GM12878 (cell line): ENCODE data around the gene DIPK1A. TPM values are rescaled to one million over a fixed set of nuclear protein-coding genes. Genes with fewer than 3 reads are reported as not detected.
A peak's percentile ranks its signal among the peaks of the same experiment; 100 is the strongest.

Experiments used
- CBX3 ChIP-seq: fragments of 200-600 bp; sonication (generic); IDR thresholded peaks from 2 replicates; pipeline ENCODE4 v1.6.1; 2016; ENCODE audit warnings: low read depth, borderline replicate concordance
- CEBPB ChIP-seq, 2 experiments: fragments of 150-350 bp in 1 of 2; IDR thresholded peaks; 2 replicates each; pipeline ENCODE4 v1.6.1; 2012 to 2014; ENCODE audit warnings: low read depth in 2 of 2, low read length in 2 of 2, borderline replicate concordance in 1 of 2, inconsistent platforms in 1 of 2
- CUX1 ChIP-seq: IDR thresholded peaks from 2 replicates; pipeline ENCODE4 v1.6.1; 2012; ENCODE audit warnings: improper control_type of control experiment, low read depth, low read length; ENCODE audit not compliant: insufficient replicate concordance
- FOS ChIP-seq: IDR thresholded peaks from 3 replicates; pipeline ENCODE4 v1.6.1; 2011; ENCODE audit warnings: borderline replicate concordance; ENCODE audit not compliant: insufficient read length; ENCODE audit errors: extremely low read depth
- GATAD2B ChIP-seq: fragments of 450-650 bp; conservative IDR thresholded peaks from 2 replicates; pipeline ENCODE4 v1.6.1; 2017; ENCODE audit warnings: low read depth, mild to moderate bottlenecking, moderate library complexity
- IRF3 ChIP-seq: fragments of 450-650 bp; IDR thresholded peaks from 2 replicates; pipeline ENCODE4 v1.6.1; 2014; ENCODE audit warnings: mild to moderate bottlenecking
- IRF5 ChIP-seq: fragments of 450-650 bp; IDR thresholded peaks from 2 replicates; pipeline ENCODE4 v1.6.1; 2017; ENCODE audit warnings: borderline replicate concordance
- NBN ChIP-seq: fragments of 450-650 bp; IDR thresholded peaks from 2 replicates; pipeline ENCODE4 v1.6.1; 2016
- PAX5 ChIP-seq: IDR thresholded peaks from 2 replicates; pipeline ENCODE4 v1.6.1; 2011; ENCODE audit warnings: low read depth, low read length, borderline replicate concordance
- PKNOX1 ChIP-seq: fragments of 450-650 bp; IDR thresholded peaks from 2 replicates; pipeline ENCODE4 v1.6.1; 2016; ENCODE audit warnings: mild to moderate bottlenecking
- POLR2AphosphoS2 ChIP-seq: IDR thresholded peaks from 2 replicates; pipeline ENCODE4 v1.6.1; 2011; ENCODE audit warnings: low read depth, mild to moderate bottlenecking, low read length, improper control_type of control experiment, moderate library complexity
- SPI1 ChIP-seq: IDR thresholded peaks from 2 replicates; pipeline ENCODE4 v1.6.1; 2011; ENCODE audit warnings: low read depth, mild to moderate bottlenecking, low read length, moderate library complexity, borderline replicate concordance; ENCODE audit not compliant: insufficient read depth
- SREBF1 ChIP-seq: IDR thresholded peaks from 2 replicates; pipeline ENCODE4 v1.6.1; 2012; ENCODE audit warnings: mild to moderate bottlenecking, low read length
- SUPT20H ChIP-seq: IDR thresholded peaks from 2 replicates; pipeline ENCODE4 v1.6.1; 2011; ENCODE audit warnings: low read depth, mild to moderate bottlenecking, low read length, moderate library complexity, borderline replicate concordance; ENCODE audit not compliant: control insufficient read depth
- polyA plus RNA-seq, 11 experiments: library from polyadenylated mRNA; depleted of rRNA in 4 of 11; unstranded in 6 of 11; stranded (reverse) in 5 of 11; fragments of >200 nt; fragmentation: Nextera tagmentation in 4 of 11; fragmentation: Illumina TruSeq in 1 of 11; extraction: Ambion mirVana in 4 of 11; extraction: Trizol in 1 of 11; gene quantifications; 1 replicate in 1 of 11; 2 replicates in 10 of 11; pipeline versions ENCODE4 v1.2.1 to v1.2.3, GENCODE V29; 2011 to 2016; ENCODE audit warnings: inconsistent platforms in 2 of 11, missing spikeins in 2 of 11, low read depth in 1 of 11
- total RNA-seq, 4 experiments: library from RNA; depleted of rRNA in 3 of 4; stranded (reverse); fragments of >200 nt in 3 of 4; fragmentation: Illumina TruSeq in 1 of 4; extraction: Trizol in 1 of 4; gene quantifications; 2 replicates each; pipeline versions ENCODE4 v1.2.1 to v1.2.3, GENCODE V29; 2013 to 2021
- TF ChIP-seq, protein P1 (sequence below): IDR thresholded peaks from 2 replicates; pipeline ENCODE4 v1.6.1; 2011; ENCODE audit warnings: borderline replicate concordance, low read depth, mild to moderate bottlenecking, moderate library complexity, low read length; ENCODE audit not compliant: insufficient read depth, poor library complexity, severe bottlenecking
- TF ChIP-seq, protein P2 (sequence below): IDR thresholded peaks from 2 replicates; pipeline ENCODE4 v1.6.1; 2011; ENCODE audit warnings: borderline replicate concordance, low read depth, mild to moderate bottlenecking, moderate library complexity, mixed read lengths, low read length; ENCODE audit not compliant: insufficient read depth; ENCODE audit errors: extremely low read length

DIPK1A gene
- total and polyA plus RNA-seq, 10 of the 15 experiments (the other 5 are each of a cell fraction or from before 2014, with no cell fraction given) = 4.9 to 15.0 (median 9.7) TPM

DNA sequence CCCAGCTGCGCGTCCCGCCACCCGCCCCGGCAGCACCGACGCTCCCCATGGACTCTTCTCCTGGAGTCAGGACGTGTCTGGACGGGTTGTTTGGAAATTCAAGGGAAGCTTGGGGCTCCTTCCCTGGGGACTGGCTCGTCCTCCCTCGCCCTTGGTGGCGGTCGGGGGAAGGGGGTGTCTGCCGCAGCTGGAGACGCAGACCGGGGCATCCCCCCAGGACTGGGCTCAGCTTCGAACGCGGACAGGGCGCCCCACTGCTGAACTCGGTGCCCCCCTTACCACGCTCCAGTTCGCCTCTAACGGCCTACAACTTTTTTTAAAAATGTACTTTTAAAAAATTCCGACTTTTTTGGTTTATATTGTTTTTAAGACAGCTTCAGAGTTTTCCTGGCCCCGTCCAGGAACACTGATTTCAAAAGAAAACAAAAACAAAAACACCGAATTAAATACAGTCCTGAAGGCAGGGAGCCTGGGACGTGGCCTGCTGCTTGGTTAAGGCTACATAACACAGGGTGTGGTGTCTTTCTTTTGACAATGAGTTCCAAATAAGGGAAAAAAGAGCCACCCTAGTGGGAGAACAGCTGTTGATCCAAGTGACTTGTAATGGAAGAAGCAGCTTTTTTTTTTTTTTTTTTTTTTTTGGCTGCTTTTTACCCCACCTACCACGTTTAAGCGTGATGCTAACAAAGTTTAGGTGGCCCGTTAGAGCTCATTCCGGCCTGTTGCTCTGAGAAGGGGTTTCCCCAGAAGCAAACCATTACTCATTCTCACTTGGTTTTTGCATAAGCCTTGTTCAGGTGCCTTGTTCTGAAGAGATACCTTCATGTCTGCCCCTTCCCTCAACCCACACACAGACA lies 862 bp upstream of the DIPK1A start (continued):
- 0 out of 2 replicates have a peak, but pooled peaks have one; percentile 39 for TF ChIP-seq PAX5
- TF ChIP-seq CBX3 = no peak
- TF ChIP-seq PKNOX1 = no peak
- no peak for TF ChIP-seq SUPT20H
- no peak for TF ChIP-seq SPI1
- TF ChIP-seq NBN = no peak
- TF ChIP-seq, protein P1, sequence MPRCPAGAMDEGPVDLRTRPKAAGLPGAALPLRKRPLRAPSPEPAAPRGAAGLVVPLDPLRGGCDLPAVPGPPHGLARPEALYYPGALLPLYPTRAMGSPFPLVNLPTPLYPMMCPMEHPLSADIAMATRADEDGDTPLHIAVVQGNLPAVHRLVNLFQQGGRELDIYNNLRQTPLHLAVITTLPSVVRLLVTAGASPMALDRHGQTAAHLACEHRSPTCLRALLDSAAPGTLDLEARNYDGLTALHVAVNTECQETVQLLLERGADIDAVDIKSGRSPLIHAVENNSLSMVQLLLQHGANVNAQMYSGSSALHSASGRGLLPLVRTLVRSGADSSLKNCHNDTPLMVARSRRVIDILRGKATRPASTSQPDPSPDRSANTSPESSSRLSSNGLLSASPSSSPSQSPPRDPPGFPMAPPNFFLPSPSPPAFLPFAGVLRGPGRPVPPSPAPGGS = peak; percentile 72
- no peak for TF ChIP-seq IRF3
- TF ChIP-seq FOS = no peak
- no peak for TF ChIP-seq POLR2AphosphoS2
- peak; percentile 92; the same call in 1 of the 2 replicates for TF ChIP-seq GATAD2B
- TF ChIP-seq, protein P2, sequence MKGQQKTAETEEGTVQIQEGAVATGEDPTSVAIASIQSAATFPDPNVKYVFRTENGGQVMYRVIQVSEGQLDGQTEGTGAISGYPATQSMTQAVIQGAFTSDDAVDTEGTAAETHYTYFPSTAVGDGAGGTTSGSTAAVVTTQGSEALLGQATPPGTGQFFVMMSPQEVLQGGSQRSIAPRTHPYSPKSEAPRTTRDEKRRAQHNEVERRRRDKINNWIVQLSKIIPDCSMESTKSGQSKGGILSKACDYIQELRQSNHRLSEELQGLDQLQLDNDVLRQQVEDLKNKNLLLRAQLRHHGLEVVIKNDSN = no peak
- TF ChIP-seq IRF5 = no peak
- TF ChIP-seq CUX1 = peak; percentile 41
- TF ChIP-seq CEBPB (IDR thresholded peaks at IDR 0.05; ENCODE audit: borderline replicate concordance in 1 of 2, low read depth in 2 of 2, low read length in 2 of 2) = no peak
- TF ChIP-seq SREBF1 = no peak
